AG04449 (cell line): ENCODE results near the gene AGGF1.
"Not testable (repeated sequence)": the region's sequence is repeated elsewhere in the genome, so short reads cannot be mapped to it uniquely, and the experiment has no call there.

Source experiments
- CTCF ChIA-PET: fragments of 350-600 bp; formaldehyde crosslinking; extraction: SDS; loops from one replicate; lab custom pipeline; 2021; ENCODE audit warnings: antibody characterized with exemption; lab: Yijun Ruan, JAX
- POLR2A ChIA-PET: fragments of 400-600, 350-600 bp; formaldehyde crosslinking; extraction: SDS; loops from one replicate; lab custom pipeline; 2020; ENCODE audit warnings: antibody characterized with exemption, inconsistent platforms; lab: Yijun Ruan, JAX
- DNase-seq: peaks from one replicate; pipeline ENCODE4 v3.0.0-alpha.2; 2010; ENCODE audit warnings: low read depth, low spot score
- H3K4me3 ChIP-seq: 2 replicates; pipeline ENCODE4 v1.5.1; 2011; ENCODE audit warnings: low read depth, mild to moderate bottlenecking, control low read depth, low read length
- TF ChIP-seq, protein P1 (sequence below): IDR thresholded peaks from one replicate; pipeline ENCODE4 v1.5.1; 2011; ENCODE audit warnings: mild to moderate bottlenecking, moderate library complexity, low read length, control low read depth, inconsistent platforms; ENCODE audit not compliant: insufficient read depth; ENCODE audit errors: missing control alignments

AGGF1 gene

DNA sequence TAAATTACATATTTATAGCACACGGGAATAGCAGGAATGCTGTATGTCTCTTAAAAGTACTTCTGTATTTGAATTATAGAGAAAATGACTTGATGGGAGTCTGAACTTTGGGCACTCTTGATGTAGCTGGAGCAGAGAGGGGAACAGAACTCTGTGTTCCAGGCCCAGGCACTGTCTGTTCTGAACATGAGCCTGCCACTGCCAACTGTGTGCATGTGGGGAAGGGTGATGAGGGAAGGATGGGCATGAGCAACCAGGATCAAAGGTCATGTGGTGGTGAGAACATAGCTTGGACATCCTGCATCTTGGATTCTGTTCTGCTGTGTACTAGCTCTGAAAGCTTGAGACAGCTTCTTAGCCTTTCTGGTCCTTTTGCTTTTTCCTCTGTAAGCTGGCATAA is 73.3 kb downstream of the AGGF1 start:
- DNase-seq, result no peak
- ChIA-PET CTCF (interaction anchor here (0.9 to 1.0 kb wide), 2 partner anchors 23 to 26 kb away, joined by 3 to 4 read pairs; no protein-coding TSS in a partner anchor), POLR2A (no interaction called here)
- TF ChIP-seq, protein P1, sequence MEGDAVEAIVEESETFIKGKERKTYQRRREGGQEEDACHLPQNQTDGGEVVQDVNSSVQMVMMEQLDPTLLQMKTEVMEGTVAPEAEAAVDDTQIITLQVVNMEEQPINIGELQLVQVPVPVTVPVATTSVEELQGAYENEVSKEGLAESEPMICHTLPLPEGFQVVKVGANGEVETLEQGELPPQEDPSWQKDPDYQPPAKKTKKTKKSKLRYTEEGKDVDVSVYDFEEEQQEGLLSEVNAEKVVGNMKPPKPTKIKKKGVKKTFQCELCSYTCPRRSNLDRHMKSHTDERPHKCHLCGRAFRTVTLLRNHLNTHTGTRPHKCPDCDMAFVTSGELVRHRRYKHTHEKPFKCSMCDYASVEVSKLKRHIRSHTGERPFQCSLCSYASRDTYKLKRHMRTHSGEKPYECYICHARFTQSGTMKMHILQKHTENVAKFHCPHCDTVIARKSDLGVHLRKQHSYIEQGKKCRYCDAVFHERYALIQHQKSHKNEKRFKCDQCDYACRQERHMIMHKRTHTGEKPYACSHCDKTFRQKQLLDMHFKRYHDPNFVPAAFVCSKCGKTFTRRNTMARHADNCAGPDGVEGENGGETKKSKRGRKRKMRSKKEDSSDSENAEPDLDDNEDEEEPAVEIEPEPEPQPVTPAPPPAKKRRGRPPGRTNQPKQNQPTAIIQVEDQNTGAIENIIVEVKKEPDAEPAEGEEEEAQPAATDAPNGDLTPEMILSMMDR, result no peak
- H3K4me3 ChIP-seq, result no peak overlapping the region

DNA sequence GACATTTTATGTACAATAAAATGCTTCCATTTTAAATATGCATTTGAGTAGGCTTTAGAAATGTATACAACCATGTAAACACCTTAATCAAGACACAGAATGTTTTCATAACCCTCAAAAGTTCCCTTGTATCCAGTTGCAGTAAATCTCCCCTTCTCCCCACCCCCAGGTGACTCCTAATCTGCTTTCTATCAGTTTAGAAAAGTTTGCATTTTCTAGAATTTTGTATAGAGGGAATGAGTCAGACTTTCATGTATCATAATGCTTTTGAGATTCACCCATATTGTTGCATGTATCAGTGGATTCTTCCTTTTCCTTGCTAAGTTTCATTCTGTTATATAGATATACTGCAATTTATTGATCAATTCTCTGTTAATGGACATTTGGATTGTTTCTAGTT is 74.6 kb downstream of the AGGF1 start:
- no peak overlapping the region for H3K4me3 ChIP-seq
- TF ChIP-seq, protein P1, result no peak
- ChIA-PET CTCF (no interaction called here), POLR2A (no interaction called here)
- no peak for DNase-seq

DNA sequence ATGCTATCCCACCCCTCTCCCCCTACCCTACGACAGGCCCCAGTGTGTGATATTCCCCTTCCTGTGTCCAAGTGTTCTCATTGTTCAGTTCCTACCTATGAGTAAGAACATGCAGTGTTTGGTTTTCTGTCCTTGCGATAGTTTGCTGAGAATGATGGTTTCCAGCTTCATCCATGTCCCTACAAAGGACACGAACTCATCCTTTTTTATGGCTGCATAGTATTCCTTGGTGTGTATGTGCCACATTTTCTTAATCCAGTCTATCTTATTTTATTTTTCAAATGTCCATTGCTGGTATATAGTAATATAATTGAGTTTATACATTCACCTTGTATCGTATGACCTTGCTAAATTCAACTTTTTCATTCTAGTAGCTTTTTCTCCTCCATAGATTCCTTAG is 76.8 kb downstream of the AGGF1 start:
- CTCF ChIA-PET, result interaction anchor here (1.2 kb wide), 1 partner anchor 30 kb away, joined by 5 read pairs; no protein-coding TSS in a partner anchor
- DNase-seq, H3K4me3 ChIP-seq, POLR2A ChIA-PET: not testable (repeated sequence)
